ENCODE results near the gene CLIC4.

DNA sequence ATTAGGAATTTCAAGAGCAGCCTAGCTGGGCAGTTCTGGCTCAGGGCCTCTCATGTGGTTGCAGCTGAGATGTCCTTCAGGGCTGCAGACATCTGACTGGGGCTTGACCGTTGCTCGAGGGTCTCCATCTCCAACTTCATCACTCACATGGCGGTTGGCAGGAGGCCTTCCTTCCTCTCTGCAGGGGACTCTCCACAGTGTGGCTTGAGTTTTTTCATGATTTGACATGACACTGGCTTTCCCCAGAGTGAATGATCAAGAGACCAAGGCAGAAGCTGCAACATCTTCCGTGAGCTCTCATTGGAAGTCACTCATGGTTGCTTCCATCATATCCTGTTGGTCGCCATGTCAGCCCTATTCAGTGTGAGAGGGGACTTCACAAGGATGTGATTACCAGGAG is 110.2 kb downstream of the CLIC4 start:
- no peak for TF ChIP-seq CTCF (conservative IDR thresholded peaks at IDR 0.05; ENCODE audit: low read length)
- TF ChIP-seq EZH2phosphoT487 (IDR thresholded peaks at IDR 0.05; ENCODE audit: borderline replicate concordance), result no peak
